Stomach (tissue), 9 donors: ENCODE results near the gene CCDC9. TPM values are rescaled to one million over a fixed set of nuclear protein-coding genes. Genes with fewer than 3 reads are reported as not detected.

Experiments used
- DNase-seq, 2 donors: peaks; one replicate each; pipeline versions ENCODE4 v3.0.0 to v3.0.0-alpha.2; 2013 to 2019
- H3K27ac ChIP-seq, 5 donors: fragments of 200-600 bp in 4 of 5; sonication (generic) in 4 of 5; one replicate each; pipeline ENCODE4 v1.5.1; 2013 to 2019; ENCODE audit warnings: mild to moderate bottlenecking in 1 of 5, moderate library complexity in 1 of 5
- H3K27me3 ChIP-seq, 3 donors: fragments of 200-600 bp; sonication (generic); one replicate each; pipeline ENCODE4 v1.5.1; 2017 to 2019; ENCODE audit warnings: mixed run types in 1 of 3
- H3K36me3 ChIP-seq, 4 donors: fragments of 200-600 bp; sonication (generic); 1 replicate in 3 of 4; 2 replicates in 1 of 4; pipeline ENCODE4 v1.5.1; 2016 to 2019
- H3K4me1 ChIP-seq, 4 donors: fragments of 200-600 bp; sonication (generic); one replicate each; pipeline ENCODE4 v1.5.1; 2016 to 2019
- H3K4me3 ChIP-seq, 4 donors: fragments of 200-600 bp; sonication (generic) in 3 of 4; one replicate each; pipeline ENCODE4 v1.5.1; 2016 to 2019; ENCODE audit warnings: mild to moderate bottlenecking in 1 of 4
- H3K9me3 ChIP-seq, 4 donors: fragments of 200-600 bp; sonication (generic); one replicate each; pipeline ENCODE4 v1.5.1; 2016 to 2019
- CTCF ChIP-seq, 7 experiments: fragments of 450-650 bp in 4 of 7; fragments of 200-600 bp in 3 of 7; sonication (generic) in 3 of 7; IDR thresholded peaks; one replicate each; pipeline ENCODE4 v1.5.1; 2016 to 2019; ENCODE audit warnings: antibody characterized with exemption in 7 of 7, control low read depth in 2 of 7, mild to moderate bottlenecking in 1 of 7
- EP300 ChIP-seq: sonication (generic); formaldehyde crosslinking; IDR thresholded peaks from one replicate; pipeline ENCODE4 v1.6.1; 2017; ENCODE audit warnings: antibody characterized with exemption
- POLR2A ChIP-seq, 4 donors: fragments of 450-650 bp; IDR thresholded peaks; one replicate each; pipeline ENCODE4 v1.6.1; 2016; ENCODE audit warnings: antibody characterized with exemption in 4 of 4, control low read depth in 2 of 4, mild to moderate bottlenecking in 1 of 4, moderate library complexity in 1 of 4
- POLR2AphosphoS5 ChIP-seq, 3 donors: sonication (generic); formaldehyde crosslinking; IDR thresholded peaks; one replicate each; pipeline ENCODE4 v1.6.1; 2016; ENCODE audit warnings: antibody characterized with exemption in 3 of 3
- WGBS, 5 donors: extraction: QIAGEN DNeasy Blood & Tissue Kit in 3 of 5; methylation state at CpG; one replicate each; pipeline versions ENCODE4 v1.1.5 to v1.1.7; 2013 to 2018; 5-methylcytosine and 5-hydroxymethylcytosine counted together
- intact Hi-C: fragments of 100-400 bp; cut with DNase I; formaldehyde crosslinking; loops from one replicate; pipeline ENCODE4 v1.15.1; 2023; ENCODE audit warnings: low total_unique reads
- polyA plus RNA-seq, 3 donors: library from polyadenylated mRNA; stranded (reverse); fragments of 200-250 nt; gene quantifications; one replicate each; pipeline ENCODE4 v1.2.3, GENCODE V29; 2013
- total RNA-seq, 5 donors: library from RNA; depleted of rRNA; stranded (reverse); fragments of >200 nt; gene quantifications; one replicate each; pipeline versions ENCODE4 v1.1.0 to v1.2.3, GENCODE V29; 2014 to 2016
- donor health status: healthy with polysubstance abuse.
- donor health status: Bipolar disorder and iron deficiency.
- donor health status: healthy.

Gene CCDC9
- total and polyA plus RNA-seq, 8 donors: 14.3 to 62.4 (median 21.3) TPM

DNA sequence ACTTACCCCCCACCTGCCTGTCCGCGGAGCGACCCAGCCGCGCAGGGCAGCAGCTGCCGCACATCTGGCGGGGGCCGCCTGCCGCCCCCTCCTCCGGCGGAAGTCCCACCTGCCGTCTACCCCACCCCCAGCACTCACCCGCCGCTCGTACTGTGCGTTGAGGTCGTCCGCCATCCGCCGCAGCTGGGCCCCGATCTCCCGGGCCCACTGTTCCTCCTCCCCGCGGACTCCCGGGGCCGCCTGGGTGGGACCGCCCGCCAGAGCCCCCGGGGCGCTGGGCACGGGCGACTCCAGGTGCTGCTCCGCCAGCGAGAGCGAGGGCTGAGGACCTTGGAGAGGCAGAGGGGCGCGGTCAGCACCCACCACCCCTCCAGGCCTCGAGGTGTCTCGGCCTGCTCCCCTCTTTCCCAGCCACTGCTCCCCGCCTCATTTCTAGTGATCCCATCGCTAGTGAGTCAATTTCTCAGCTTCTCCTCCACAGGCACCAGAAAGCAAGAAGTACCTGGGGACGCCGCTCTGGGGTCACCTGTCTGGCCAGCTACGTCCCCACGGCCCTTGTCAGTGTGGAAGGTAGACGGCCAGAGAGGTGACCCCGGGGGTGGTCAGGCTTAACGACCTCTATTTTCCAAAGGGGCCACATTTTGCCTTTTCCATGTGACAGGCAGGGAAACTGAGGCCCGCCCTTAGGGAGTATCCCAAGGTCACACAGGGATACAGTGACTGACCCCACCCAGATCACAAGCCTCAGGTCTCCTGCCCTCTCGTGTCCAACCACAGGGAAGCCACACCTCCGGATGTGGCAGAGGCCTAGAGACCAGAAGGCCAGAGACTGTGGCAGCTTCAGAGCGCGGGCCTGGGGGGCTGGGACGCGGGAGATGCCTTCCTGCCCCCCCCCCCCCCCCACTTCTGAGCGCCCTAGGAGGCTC lies 29.6 kb upstream of the CCDC9 start:
- Histone ChIP-seq H3K4me1 (peaks cover 48 to 60% (median 54%) of the 10 kb centered on the region in 4 donors), H3K4me3 (peak overlapping the region; percentile 57 to 99 (median 86)), H3K27ac (peak overlapping the region; percentile 96 to 100 (median 99)), H3K27me3 (no peaks in the 10 kb centered on the region), H3K36me3 (peaks cover 2 to 24% (median 15%) of the 10 kb centered on the region in 4 donors), H3K9me3 (no peaks in the 10 kb centered on the region)
- TF ChIP-seq POLR2A (IDR thresholded peaks at IDR 0.05): peak in 2 of 4 donors; percentile 4 to 21
- TF ChIP-seq POLR2AphosphoS5 (IDR thresholded peaks at IDR 0.05): peak; percentile 67 to 88 (median 75)
- TF ChIP-seq CTCF (IDR thresholded peaks at IDR 0.05): peak in 1 of 7 experiments; percentile 15
- TF ChIP-seq EP300: no peak
- peak; percentile 80 to 86 for DNase-seq
- intact Hi-C loops: no loop called here
- 2 to 8% (median 4%) methylated on average over 39 to 55 of the region's 56 CpGs for WGBS, 5 donors

DNA sequence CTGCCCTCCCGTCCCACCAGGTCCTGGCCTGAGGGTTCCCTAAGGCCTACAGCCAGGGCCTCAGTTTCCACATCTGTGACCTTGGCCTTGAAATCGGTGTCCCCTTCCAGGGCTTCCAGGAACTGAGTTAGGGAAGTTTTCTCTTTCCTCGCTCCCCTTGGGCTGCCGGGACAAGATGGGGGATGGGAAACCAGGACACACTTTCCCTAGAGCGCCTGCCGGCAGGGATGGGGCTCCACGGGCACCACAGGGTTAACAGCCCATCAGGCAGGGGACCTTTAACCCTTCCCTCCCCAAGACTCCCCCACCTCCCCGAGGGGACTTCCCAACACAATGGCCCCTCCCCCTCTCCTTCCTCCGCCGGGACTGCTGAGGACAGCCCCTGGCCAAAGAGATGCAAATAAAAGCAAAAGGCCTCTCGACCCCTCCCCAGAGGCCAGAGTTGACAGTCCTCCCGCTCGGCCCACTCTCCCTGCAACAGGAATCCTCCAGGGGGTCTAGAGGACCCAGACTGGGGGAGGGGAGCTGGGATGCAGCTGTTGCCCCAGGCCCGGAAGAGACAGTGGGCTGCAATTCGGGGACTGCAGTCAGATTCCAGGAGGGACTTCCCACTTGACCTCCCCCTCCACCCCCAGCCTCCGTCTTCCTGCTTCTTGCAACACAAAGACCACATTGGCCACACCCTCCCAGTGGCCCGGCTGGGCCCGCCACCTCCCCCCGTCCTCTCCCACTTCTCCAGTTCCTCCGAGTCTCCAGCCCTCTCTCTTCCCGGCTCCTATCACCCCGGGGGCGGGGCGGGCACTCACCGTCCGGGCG lies 28.8 kb upstream of the CCDC9 start:
- Histone ChIP-seq H3K4me1 (peaks cover 57 to 68% (median 61%) of the 10 kb centered on the region in 4 donors), H3K27me3 (no peaks in the 10 kb centered on the region), H3K27ac (peak overlapping the region; percentile 96 to 100 (median 99)), H3K9me3 (no peaks in the 10 kb centered on the region), H3K4me3 (peak overlapping the region; percentile 57 to 99 (median 86)), H3K36me3 (peaks cover 0 to 15% (median 7%) of the 10 kb centered on the region in 4 donors)
- 0 to 4% (median 1%) methylated on average over 24 to 27 of the region's 27 CpGs for WGBS, 5 donors
- intact Hi-C loops: no loop called here
- peak; percentile 84 to 94 for DNase-seq
- TF ChIP-seq CTCF (IDR thresholded peaks at IDR 0.05): no peak
- TF ChIP-seq POLR2AphosphoS5 (IDR thresholded peaks at IDR 0.05): peak in 2 of 3 donors; percentile 30 to 43
- peak in 1 of 4 donors; percentile 38 for TF ChIP-seq POLR2A (IDR thresholded peaks at IDR 0.05)

GRCh38 chr19:47228168-47228936 lies 28.0 kb upstream of the CCDC9 start:
- TF ChIP-seq POLR2A (IDR thresholded peaks at IDR 0.05) (no peak), POLR2AphosphoS5 (IDR thresholded peaks at IDR 0.05) (no peak), EP300 (no peak), CTCF (IDR thresholded peaks at IDR 0.05) (no peak)
- intact Hi-C loops: no loop called here
- 2 to 7% (median 7%) methylated on average over 12 to 50 of the region's 50 CpGs for WGBS, 5 donors
- no peaks in the 10 kb centered on the region for H3K9me3 ChIP-seq
- peak overlapping the region; percentile 57 to 99 (median 86) for H3K4me3 ChIP-seq
- peak overlapping the region; percentile 96 to 100 (median 99) for H3K27ac ChIP-seq
- peaks cover 60 to 74% (median 63%) of the 10 kb centered on the region in 4 donors for H3K4me1 ChIP-seq
- DNase-seq: peak; percentile 45 to 68
- H3K27me3 ChIP-seq: no peaks in the 10 kb centered on the region
- H3K36me3 ChIP-seq: peaks cover 0 to 13% (median 4%) of the 10 kb centered on the region in 4 donors
